B cell (primary cell): ENCODE results near the gene HECA.

Experiments used
- EZH2 ChIP-seq: IDR thresholded peaks from 2 replicates; pipeline ENCODE4 v1.6.1; 2012; ENCODE audit warnings: borderline replicate concordance, low read depth, mild to moderate bottlenecking, moderate library complexity, low read length; ENCODE audit not compliant: insufficient read depth, poor library complexity, severe bottlenecking
- TF ChIP-seq, protein P1 (sequence below): fragments of 200-600 bp; IDR thresholded peaks from one replicate; pipeline ENCODE4 v1.8.0; 2022; ENCODE audit warnings: antibody characterized with exemption, mild to moderate bottlenecking

DNA sequence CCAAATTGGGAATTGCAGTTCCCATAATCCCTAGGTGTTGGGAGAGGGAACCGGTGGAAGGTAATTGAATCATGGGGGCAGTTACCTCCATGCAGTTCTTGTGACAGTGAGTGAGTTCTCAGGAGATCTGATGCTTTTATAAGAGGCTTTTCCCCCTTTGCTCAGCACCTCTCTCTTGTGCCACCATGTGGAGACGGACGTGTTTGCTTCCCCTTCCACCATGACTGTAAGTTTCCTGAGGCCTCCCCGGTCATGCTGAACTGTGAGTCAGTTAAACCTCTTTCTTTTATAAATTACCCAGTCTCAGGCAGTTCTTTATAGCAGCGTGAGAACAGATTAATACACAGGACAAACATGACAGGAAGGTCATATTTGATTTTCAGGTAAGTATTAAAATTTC lies 25.3 kb upstream of the HECA start:
- TF ChIP-seq, protein P1, sequence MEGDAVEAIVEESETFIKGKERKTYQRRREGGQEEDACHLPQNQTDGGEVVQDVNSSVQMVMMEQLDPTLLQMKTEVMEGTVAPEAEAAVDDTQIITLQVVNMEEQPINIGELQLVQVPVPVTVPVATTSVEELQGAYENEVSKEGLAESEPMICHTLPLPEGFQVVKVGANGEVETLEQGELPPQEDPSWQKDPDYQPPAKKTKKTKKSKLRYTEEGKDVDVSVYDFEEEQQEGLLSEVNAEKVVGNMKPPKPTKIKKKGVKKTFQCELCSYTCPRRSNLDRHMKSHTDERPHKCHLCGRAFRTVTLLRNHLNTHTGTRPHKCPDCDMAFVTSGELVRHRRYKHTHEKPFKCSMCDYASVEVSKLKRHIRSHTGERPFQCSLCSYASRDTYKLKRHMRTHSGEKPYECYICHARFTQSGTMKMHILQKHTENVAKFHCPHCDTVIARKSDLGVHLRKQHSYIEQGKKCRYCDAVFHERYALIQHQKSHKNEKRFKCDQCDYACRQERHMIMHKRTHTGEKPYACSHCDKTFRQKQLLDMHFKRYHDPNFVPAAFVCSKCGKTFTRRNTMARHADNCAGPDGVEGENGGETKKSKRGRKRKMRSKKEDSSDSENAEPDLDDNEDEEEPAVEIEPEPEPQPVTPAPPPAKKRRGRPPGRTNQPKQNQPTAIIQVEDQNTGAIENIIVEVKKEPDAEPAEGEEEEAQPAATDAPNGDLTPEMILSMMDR, result peak; percentile 31
- TF ChIP-seq EZH2, result no peak
